GM12878 (cell line): ENCODE measurements around the gene GNG12. TPM values are rescaled to one million over a fixed set of nuclear protein-coding genes. Genes with fewer than 3 reads are reported as not detected.

Experiments used
- ATAC-seq: fragments of 200-7000 bp; cut with Tn5 transposase; 3 replicates; pipeline ENCODE4 v1.9.1; 2020; ENCODE audit warnings: mild to moderate bottlenecking, moderate library complexity
- BruUV-seq: library from RNA; stranded (reverse); fragments of 400-500 nt; replicated peaks from 2 replicates; lab custom pipeline; 2021; lab: Mats Ljungman, UMichigan
- CTCF ChIA-PET: fragments of 300-600 bp; sonication (Branson Sonifier 250); formaldehyde crosslinking; extraction: SDS; loops from one replicate; lab custom pipeline; 2021; ENCODE audit warnings: inconsistent platforms; lab: Yijun Ruan, JAX
- POLR2A ChIA-PET: fragments of 350-600 bp; formaldehyde crosslinking; extraction: SDS; loops from one replicate; lab custom pipeline; 2021; ENCODE audit warnings: inconsistent platforms; lab: Charles Lee
- RAD21 ChIA-PET: fragments of 300-600 bp; sonication (Branson Sonifier 250); formaldehyde crosslinking; loops from one replicate; lab custom pipeline; 2023; ENCODE audit warnings: antibody characterized with exemption; ENCODE audit not compliant: unreplicated experiment; lab: Charles Lee
- SMC1A ChIA-PET: fragments of 300-600 bp; sonication (Branson Sonifier 250); formaldehyde crosslinking; loops from one replicate; lab custom pipeline; 2023; ENCODE audit not compliant: unreplicated experiment, uncharacterized antibody; lab: Charles Lee
- DNase-seq: peaks from one replicate; pipeline ENCODE4 v3.0.0-alpha.2; 2011; ENCODE audit warnings: low read depth, low spot score
- FAIRE-seq: peaks from 3 replicates; lab custom pipeline; 2011; peaks lifted over from hg19 to GRCh38; lab: Jason Lieb, UNC
- H2AFZ ChIP-seq: 2 replicates; pipeline ENCODE4 v1.6.0; 2011; ENCODE audit warnings: low read depth, low read length, control low read depth; ENCODE audit not compliant: control insufficient read depth
- H3K27ac ChIP-seq: 2 replicates; pipeline ENCODE4 v1.5.1; 2011; ENCODE audit warnings: control low read depth; ENCODE audit not compliant: control insufficient read depth, insufficient read depth
- H3K27me3 ChIP-seq, 2 experiments: replicated peaks in 1 of 2; 2 replicates each; pipeline versions ENCODE4 v1.6.0 to v1.6.1; 2011; ENCODE audit warnings: low read length in 1 of 2; ENCODE audit not compliant: control insufficient read depth in 2 of 2, insufficient read depth in 2 of 2
- H3K36me3 ChIP-seq, 2 experiments: 2 replicates each; pipeline ENCODE4 v1.5.1; 2011; ENCODE audit warnings: low read length in 1 of 2; ENCODE audit not compliant: control insufficient read depth in 2 of 2, insufficient read depth in 2 of 2
- H3K4me1 ChIP-seq: 2 replicates; pipeline ENCODE4 v1.6.1; 2011; ENCODE audit warnings: mild to moderate bottlenecking, low read length, moderate library complexity, mixed read lengths; ENCODE audit not compliant: control insufficient read depth, insufficient read depth
- H3K4me2 ChIP-seq: 2 replicates; pipeline ENCODE4 v1.6.0; 2011; ENCODE audit warnings: control low read depth; ENCODE audit not compliant: control insufficient read depth, insufficient read depth
- H3K4me3 ChIP-seq: fragments of 200-600 bp; sonication (generic); 2 replicates; pipeline ENCODE4 v1.5.1; 2016
- H3K79me2 ChIP-seq: 2 replicates; pipeline ENCODE4 v1.6.0; 2011; ENCODE audit warnings: low read length; ENCODE audit not compliant: control insufficient read depth, insufficient read depth
- H3K9ac ChIP-seq: 2 replicates; pipeline ENCODE4 v1.8.0; 2011; ENCODE audit warnings: low read length, control low read depth, mixed read lengths; ENCODE audit not compliant: control insufficient read depth, insufficient read depth
- H3K9me3 ChIP-seq: replicated peaks from 3 replicates; pipeline ENCODE4 v1.5.1; 2011; ENCODE audit warnings: mild to moderate bottlenecking, low read length; ENCODE audit not compliant: control insufficient read depth, insufficient read depth
- H4K20me1 ChIP-seq: 2 replicates; pipeline ENCODE4 v1.6.0; 2011; ENCODE audit not compliant: control insufficient read depth, insufficient read depth
- BMI1 ChIP-seq: fragments of 450-650 bp; IDR thresholded peaks from 2 replicates; pipeline ENCODE4 v1.6.1; 2016; ENCODE audit warnings: mild to moderate bottlenecking, moderate library complexity, borderline replicate concordance
- BRCA1 ChIP-seq: IDR thresholded peaks from 2 replicates; pipeline ENCODE4 v1.6.1; 2011; ENCODE audit warnings: low read depth, low read length, improper control_type of control experiment
- DPF2 ChIP-seq: fragments of 450-650 bp; IDR thresholded peaks from 2 replicates; pipeline ENCODE4 v1.6.1; 2017; ENCODE audit warnings: mild to moderate bottlenecking
- EP300 ChIP-seq, 2 experiments: fragments of 150-350 bp in 1 of 2; IDR thresholded peaks; 2 replicates each; pipeline ENCODE4 v1.6.1; 2011 to 2012; ENCODE audit warnings: low read depth in 2 of 2, low read length in 2 of 2, borderline replicate concordance in 1 of 2, improper control_type of control experiment in 1 of 2, inconsistent platforms in 1 of 2; ENCODE audit not compliant: control insufficient read depth in 1 of 2
- GATAD2B ChIP-seq: fragments of 450-650 bp; conservative IDR thresholded peaks from 2 replicates; pipeline ENCODE4 v1.6.1; 2017; ENCODE audit warnings: low read depth, mild to moderate bottlenecking, moderate library complexity
- LARP7 ChIP-seq: fragments of 450-650 bp; IDR thresholded peaks from 2 replicates; pipeline ENCODE4 v1.6.1; 2017; ENCODE audit warnings: mild to moderate bottlenecking
- MEF2A ChIP-seq: IDR thresholded peaks from 2 replicates; pipeline ENCODE4 v1.6.1; 2011; ENCODE audit warnings: low read depth, mild to moderate bottlenecking, low read length, moderate library complexity; ENCODE audit not compliant: insufficient read depth
- MXI1 ChIP-seq: fragments of 150-350 bp; IDR thresholded peaks from 2 replicates; pipeline ENCODE4 v1.6.1; 2011; ENCODE audit warnings: low read depth, mild to moderate bottlenecking, inconsistent platforms, low read length, improper control_type of control experiment
- NFYA ChIP-seq: IDR thresholded peaks from 2 replicates; pipeline ENCODE4 v1.6.1; 2011; ENCODE audit warnings: low read depth, mild to moderate bottlenecking, low read length, improper control_type of control experiment, borderline replicate concordance
- RAD51 ChIP-seq: fragments of 450-650 bp; IDR thresholded peaks from 2 replicates; pipeline ENCODE4 v1.6.1; 2016; ENCODE audit warnings: moderate library complexity, mild to moderate bottlenecking, inconsistent platforms
- SMC3 ChIP-seq: IDR thresholded peaks from 2 replicates; pipeline ENCODE4 v1.6.1; 2011; ENCODE audit warnings: low read length, improper control_type of control experiment, borderline replicate concordance
- SPI1 ChIP-seq: IDR thresholded peaks from 2 replicates; pipeline ENCODE4 v1.6.1; 2011; ENCODE audit warnings: low read depth, mild to moderate bottlenecking, low read length, moderate library complexity, borderline replicate concordance; ENCODE audit not compliant: insufficient read depth
- TAF1 ChIP-seq: IDR thresholded peaks from 2 replicates; pipeline ENCODE4 v1.6.1; 2011; ENCODE audit warnings: mild to moderate bottlenecking, low read depth, low read length, borderline replicate concordance
- WRNIP1 ChIP-seq: IDR thresholded peaks from 2 replicates; pipeline ENCODE4 v1.6.1; 2011; ENCODE audit warnings: low read depth, low read length, improper control_type of control experiment, borderline replicate concordance
- WGBS: methylation state at CpG from one replicate; pipeline ENCODE4 v1.1.6; 2016; ENCODE audit warnings: low lambda C conversion rate; ENCODE audit not compliant: insufficient replicate concordance, insufficient coverage; ENCODE audit errors: missing lambda C conversion rate; 5-methylcytosine and 5-hydroxymethylcytosine counted together
- in situ Hi-C: fragments of 300-500 bp; cut with MboI; formaldehyde crosslinking; loops from 9 replicates; pipeline ENCODE4 v1.14.3; 2018; ENCODE audit warnings: mixed read lengths
- intact Hi-C: fragments of 100-400 bp; cut with micrococcal nuclease; formaldehyde crosslinking; loops from one replicate; pipeline ENCODE4 v1.14.2; 2022; ENCODE audit not compliant: unreplicated experiment
- polyA plus RNA-seq, 11 experiments: library from polyadenylated mRNA; depleted of rRNA in 4 of 11; unstranded in 6 of 11; stranded (reverse) in 5 of 11; fragments of >200 nt; fragmentation: Nextera tagmentation in 4 of 11; fragmentation: Illumina TruSeq in 1 of 11; extraction: Ambion mirVana in 4 of 11; extraction: Trizol in 1 of 11; gene quantifications; 1 replicate in 1 of 11; 2 replicates in 10 of 11; pipeline versions ENCODE4 v1.2.1 to v1.2.3, GENCODE V29; 2011 to 2016; ENCODE audit warnings: inconsistent platforms in 2 of 11, missing spikeins in 2 of 11, low read depth in 1 of 11
- total RNA-seq, 4 experiments: library from RNA; depleted of rRNA in 3 of 4; stranded (reverse); fragments of >200 nt in 3 of 4; fragmentation: Illumina TruSeq in 1 of 4; extraction: Trizol in 1 of 4; gene quantifications; 2 replicates each; pipeline versions ENCODE4 v1.2.1 to v1.2.3, GENCODE V29; 2013 to 2021
- TF ChIP-seq, protein P1 (sequence below): fragments of 150-350 bp; IDR thresholded peaks from 2 replicates; pipeline ENCODE4 v1.6.1; 2016; ENCODE audit warnings: low read depth, low read length
- TF ChIP-seq, protein P2 (sequence below): IDR thresholded peaks from 2 replicates; pipeline ENCODE4 v1.6.1; 2012; ENCODE audit warnings: low read depth, low read length, improper control_type of control experiment
- TF ChIP-seq, protein P3 (sequence below): IDR thresholded peaks from 2 replicates; pipeline ENCODE4 v1.6.1; 2011; ENCODE audit warnings: low read depth, low read length, improper control_type of control experiment, borderline replicate concordance

The GNG12 gene
- total and polyA plus RNA-seq, 10 of the 15 experiments (the other 5 are each of a cell fraction or from before 2014, with no cell fraction given), result 0.22 to 32.8 (median 0.35) TPM

DNA sequence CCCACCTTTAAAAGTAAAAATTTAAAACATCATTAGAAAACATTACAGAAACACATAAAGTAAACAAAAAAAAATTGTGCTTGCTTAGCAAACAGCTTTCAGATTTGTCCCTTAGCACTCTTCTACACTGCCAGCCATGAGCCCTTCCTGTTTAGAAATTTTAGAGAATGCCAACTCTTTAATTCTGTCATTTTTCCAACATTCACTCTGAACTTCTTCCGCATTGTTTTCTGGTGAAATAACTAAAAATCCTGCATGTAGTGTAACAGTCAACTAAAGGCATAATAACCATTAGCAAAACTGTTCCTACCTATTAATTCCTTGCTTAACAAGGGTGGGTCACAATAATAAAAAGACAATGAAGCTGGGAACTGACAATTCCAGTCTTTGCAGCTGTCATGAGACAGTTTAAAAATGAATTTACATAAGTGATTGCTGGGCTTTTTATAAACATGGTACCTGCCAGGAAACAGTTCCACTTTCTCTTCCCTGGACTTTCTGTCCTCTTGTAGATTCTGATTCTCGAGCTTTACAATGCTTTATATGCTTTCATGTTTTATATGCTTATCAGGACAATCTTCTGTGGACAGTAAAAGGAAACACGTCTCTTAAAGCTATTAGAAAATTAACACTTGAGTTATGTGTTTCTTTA, 19.0 kb downstream of the GNG12 start:
- no peak for FAIRE-seq
- no peaks in the 10 kb centered on the region for H3K4me1 ChIP-seq
- H3K9me3 ChIP-seq, result no peaks in the 10 kb centered on the region
- TF ChIP-seq TAF1 (no peak), EP300 (IDR thresholded peaks at IDR 0.05; ENCODE audit: borderline replicate concordance in 1 of 2, control insufficient read depth in 1 of 2, low read depth in 2 of 2, low read length in 2 of 2) (no peak), WRNIP1 (no peak), SPI1 (no peak), MEF2A (no peak), BRCA1 (no peak), LARP7 (no peak), GATAD2B (no peak), SMC3 (no peak), NFYA (no peak), BMI1 (no peak), MXI1 (no peak), RAD51 (no peak), DPF2 (no peak)
- TF ChIP-seq, protein P1, sequence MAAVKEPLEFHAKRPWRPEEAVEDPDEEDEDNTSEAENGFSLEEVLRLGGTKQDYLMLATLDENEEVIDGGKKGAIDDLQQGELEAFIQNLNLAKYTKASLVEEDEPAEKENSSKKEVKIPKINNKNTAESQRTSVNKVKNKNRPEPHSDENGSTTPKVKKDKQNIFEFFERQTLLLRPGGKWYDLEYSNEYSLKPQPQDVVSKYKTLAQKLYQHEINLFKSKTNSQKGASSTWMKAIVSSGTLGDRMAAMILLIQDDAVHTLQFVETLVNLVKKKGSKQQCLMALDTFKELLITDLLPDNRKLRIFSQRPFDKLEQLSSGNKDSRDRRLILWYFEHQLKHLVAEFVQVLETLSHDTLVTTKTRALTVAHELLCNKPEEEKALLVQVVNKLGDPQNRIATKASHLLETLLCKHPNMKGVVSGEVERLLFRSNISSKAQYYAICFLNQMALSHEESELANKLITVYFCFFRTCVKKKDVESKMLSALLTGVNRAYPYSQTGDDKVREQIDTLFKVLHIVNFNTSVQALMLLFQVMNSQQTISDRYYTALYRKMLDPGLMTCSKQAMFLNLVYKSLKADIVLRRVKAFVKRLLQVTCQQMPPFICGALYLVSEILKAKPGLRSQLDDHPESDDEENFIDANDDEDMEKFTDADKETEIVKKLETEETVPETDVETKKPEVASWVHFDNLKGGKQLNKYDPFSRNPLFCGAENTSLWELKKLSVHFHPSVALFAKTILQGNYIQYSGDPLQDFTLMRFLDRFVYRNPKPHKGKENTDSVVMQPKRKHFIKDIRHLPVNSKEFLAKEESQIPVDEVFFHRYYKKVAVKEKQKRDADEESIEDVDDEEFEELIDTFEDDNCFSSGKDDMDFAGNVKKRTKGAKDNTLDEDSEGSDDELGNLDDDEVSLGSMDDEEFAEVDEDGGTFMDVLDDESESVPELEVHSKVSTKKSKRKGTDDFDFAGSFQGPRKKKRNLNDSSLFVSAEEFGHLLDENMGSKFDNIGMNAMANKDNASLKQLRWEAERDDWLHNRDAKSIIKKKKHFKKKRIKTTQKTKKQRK, result no peak
- TF ChIP-seq, protein P2, sequence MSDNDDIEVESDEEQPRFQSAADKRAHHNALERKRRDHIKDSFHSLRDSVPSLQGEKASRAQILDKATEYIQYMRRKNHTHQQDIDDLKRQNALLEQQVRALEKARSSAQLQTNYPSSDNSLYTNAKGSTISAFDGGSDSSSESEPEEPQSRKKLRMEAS, result no peak
- TF ChIP-seq, protein P3, sequence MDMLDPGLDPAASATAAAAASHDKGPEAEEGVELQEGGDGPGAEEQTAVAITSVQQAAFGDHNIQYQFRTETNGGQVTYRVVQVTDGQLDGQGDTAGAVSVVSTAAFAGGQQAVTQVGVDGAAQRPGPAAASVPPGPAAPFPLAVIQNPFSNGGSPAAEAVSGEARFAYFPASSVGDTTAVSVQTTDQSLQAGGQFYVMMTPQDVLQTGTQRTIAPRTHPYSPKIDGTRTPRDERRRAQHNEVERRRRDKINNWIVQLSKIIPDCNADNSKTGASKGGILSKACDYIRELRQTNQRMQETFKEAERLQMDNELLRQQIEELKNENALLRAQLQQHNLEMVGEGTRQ, result no peak
- H3K27ac ChIP-seq, result no peak overlapping the region
- SMC1A ChIA-PET, result interaction anchor here (0.7 to 47.8 kb wide), 15 partner anchors 8 to 129 kb away, joined by 3 to 1058 read pairs (median 10); partner anchors contain the start of genes GADD45A and GNG12
- POLR2A ChIA-PET, result interaction anchor here (1.1 to 3.9 kb wide), 14 partner anchors 10 to 130 kb away, joined by 3 to 17 read pairs (median 4); partner anchors contain the start of gene GADD45A
- DNase-seq, result no peak
- H4K20me1 ChIP-seq, result no peaks in the 10 kb centered on the region
- H3K4me3 ChIP-seq, result no peak overlapping the region
- in situ Hi-C loops (no loop called here), intact Hi-C loops (no loop called here)
- no peak overlapping the region for H3K4me2 ChIP-seq
- no peak for ATAC-seq
- no peaks in the 10 kb centered on the region for H3K36me3 ChIP-seq
- CTCF ChIA-PET, result interaction anchor here (0.9 to 6.8 kb wide), 11 partner anchors 9 to 54 kb away, joined by 3 to 89 read pairs (median 7); no protein-coding TSS in a partner anchor
- RAD21 ChIA-PET, result interaction anchor here (0.7 to 13.6 kb wide), 12 partner anchors 9 to 55 kb away, joined by 3 to 232 read pairs (median 7); no protein-coding TSS in a partner anchor
- H3K9ac ChIP-seq, result no peak overlapping the region
- no peaks in the 10 kb centered on the region for H3K27me3 ChIP-seq
- no peak overlapping the region for H2AFZ ChIP-seq
- WGBS, result 32% methylated on average over 3 of the region's 3 CpGs
- no peaks in the 10 kb centered on the region for H3K79me2 ChIP-seq
- no TSS peak for BruUV-seq
